Liver (tissue), 9 donors: Measurements from ENCODE around the gene HIVEP3. TPM values are rescaled to one million over a fixed set of nuclear protein-coding genes. Genes with fewer than 3 reads are reported as not detected.
A peak's percentile ranks its signal among the peaks of the same experiment; 100 is the strongest.

Source experiments
- DNase-seq: peaks from one replicate; pipeline ENCODE4 v3.0.0-alpha.2; 2017; ENCODE audit warnings: low spot score
- H3K27ac ChIP-seq, 2 donors: one replicate each; pipeline ENCODE4 v1.7.0; 2013; ENCODE audit warnings: inconsistent platforms in 2 of 2, low read length in 2 of 2, control low read depth in 1 of 2, low read depth in 1 of 2, mild to moderate bottlenecking in 1 of 2
- H3K27me3 ChIP-seq, 4 donors: one replicate each; pipeline versions ENCODE4 v1.6.1 to v1.7.0; 2013; ENCODE audit warnings: low read length in 3 of 4, inconsistent platforms in 1 of 4, mild to moderate bottlenecking in 1 of 4, moderate library complexity in 1 of 4; ENCODE audit not compliant: control insufficient read depth in 4 of 4, insufficient read depth in 4 of 4
- H3K36me3 ChIP-seq, 4 donors: one replicate each; pipeline versions ENCODE4 v1.6.1 to v1.7.0; 2013; ENCODE audit warnings: low read length in 3 of 4, mild to moderate bottlenecking in 3 of 4, low read depth in 1 of 4, moderate library complexity in 1 of 4; ENCODE audit not compliant: control insufficient read depth in 4 of 4, insufficient read depth in 3 of 4
- H3K4me1 ChIP-seq, 4 donors: one replicate each; pipeline versions ENCODE4 v1.6.1 to v1.7.0; 2013; ENCODE audit warnings: low read length in 3 of 4, mild to moderate bottlenecking in 3 of 4, moderate library complexity in 1 of 4; ENCODE audit not compliant: control insufficient read depth in 4 of 4, insufficient read depth in 4 of 4
- H3K4me3 ChIP-seq, 3 donors: one replicate each; pipeline versions ENCODE4 v1.6.1 to v1.7.0; 2013; ENCODE audit warnings: low read length in 3 of 3, control low read depth in 1 of 3, low read depth in 1 of 3, mild to moderate bottlenecking in 1 of 3
- H3K9ac ChIP-seq, 2 donors: one replicate each; pipeline ENCODE4 v1.7.0; 2013; ENCODE audit warnings: low read length in 2 of 2, mild to moderate bottlenecking in 2 of 2, moderate library complexity in 2 of 2, control low read depth in 1 of 2, low read depth in 1 of 2
- H3K9me3 ChIP-seq, 4 donors: one replicate each; pipeline versions ENCODE4 v1.6.1 to v1.7.0; 2013; ENCODE audit warnings: low read length in 3 of 4; ENCODE audit not compliant: control insufficient read depth in 4 of 4
- EGR1 ChIP-seq, 2 donors: IDR thresholded peaks; 2 replicates each; pipeline ENCODE4 v1.6.1; 2016 to 2018; ENCODE audit warnings: antibody characterized with exemption in 2 of 2, low read depth in 2 of 2
- FOXA1 ChIP-seq: IDR thresholded peaks from 2 replicates; pipeline ENCODE4 v1.6.1; 2016; ENCODE audit warnings: antibody characterized with exemption
- FOXA2 ChIP-seq: IDR thresholded peaks from 2 replicates; pipeline ENCODE4 v1.6.1; 2016; ENCODE audit warnings: antibody characterized with exemption
- GABPA ChIP-seq, 2 donors: IDR thresholded peaks in 1 of 2; conservative IDR thresholded peaks in 1 of 2; 2 replicates each; pipeline ENCODE4 v1.6.1; 2016; ENCODE audit warnings: antibody characterized with exemption in 2 of 2, mild to moderate bottlenecking in 1 of 2, moderate library complexity in 1 of 2
- HNF4A ChIP-seq, 2 donors: conservative IDR thresholded peaks; 2 replicates each; pipeline ENCODE4 v1.6.1; 2016; ENCODE audit warnings: antibody characterized with exemption in 2 of 2, mild to moderate bottlenecking in 2 of 2
- HNF4G ChIP-seq: IDR thresholded peaks from 2 replicates; pipeline ENCODE4 v1.6.1; 2016; ENCODE audit warnings: antibody characterized with exemption
- JUND ChIP-seq, 2 donors: IDR thresholded peaks; 2 replicates each; pipeline ENCODE4 v1.6.1; 2016; ENCODE audit warnings: antibody characterized with exemption in 2 of 2
- MAX ChIP-seq: IDR thresholded peaks from 2 replicates; pipeline ENCODE4 v1.6.1; 2016; ENCODE audit warnings: antibody characterized with exemption
- NR2F2 ChIP-seq: IDR thresholded peaks from 2 replicates; pipeline ENCODE4 v1.6.1; 2016; ENCODE audit warnings: antibody characterized with exemption
- RAD21 ChIP-seq, 2 donors: IDR thresholded peaks; 2 replicates each; pipeline ENCODE4 v1.6.1; 2016; ENCODE audit warnings: antibody characterized with exemption in 2 of 2, mild to moderate bottlenecking in 2 of 2
- REST ChIP-seq: IDR thresholded peaks from 2 replicates; pipeline ENCODE4 v1.6.1; 2016; ENCODE audit warnings: antibody characterized with exemption, mild to moderate bottlenecking
- RXRA ChIP-seq, 2 donors: IDR thresholded peaks; 2 replicates each; pipeline ENCODE4 v1.6.1; 2017 to 2018; ENCODE audit warnings: antibody characterized with exemption in 2 of 2, mild to moderate bottlenecking in 1 of 2
- SP1 ChIP-seq: IDR thresholded peaks from 2 replicates; pipeline ENCODE4 v1.6.1; 2018; ENCODE audit warnings: antibody characterized with exemption, mild to moderate bottlenecking
- TAF1 ChIP-seq: conservative IDR thresholded peaks from 2 replicates; pipeline ENCODE4 v1.6.1; 2016; ENCODE audit warnings: antibody characterized with exemption, mild to moderate bottlenecking
- YY1 ChIP-seq: IDR thresholded peaks from 2 replicates; pipeline ENCODE4 v1.6.1; 2016; ENCODE audit warnings: antibody characterized with exemption, mild to moderate bottlenecking
- WGBS: extraction: QIAGEN DNeasy Blood & Tissue Kit; methylation state at CpG from one replicate; pipeline ENCODE4 v1.1.7; 2013; 5-methylcytosine and 5-hydroxymethylcytosine counted together
- polyA plus RNA-seq, 2 donors: library from polyadenylated mRNA; stranded (reverse) in 1 of 2; unstranded in 1 of 2; fragments of 200-250 nt in 1 of 2; fragments of >200 nt in 1 of 2; fragmentation: Nextera tagmentation in 1 of 2; extraction: Ambion mirVana in 1 of 2; gene quantifications; one replicate each; pipeline versions ENCODE4 v1.2.1 to v1.2.3, GENCODE V29; 2013 to 2015
- total RNA-seq, 2 donors: library from RNA; depleted of rRNA; stranded (reverse); fragments of >200 nt; gene quantifications; one replicate each; pipeline ENCODE4 v1.2.3, GENCODE V29; 2014
- TF ChIP-seq, protein P1 (sequence below): IDR thresholded peaks from 2 replicates; pipeline ENCODE4 v1.6.1; 2016; ENCODE audit warnings: antibody characterized with exemption
- TF ChIP-seq, protein P2 (sequence below): IDR thresholded peaks from 2 replicates; pipeline ENCODE4 v1.6.1; 2016; ENCODE audit warnings: antibody characterized with exemption
- donor health status: healthy.
- donor health status: healthy.
- donor health status: healthy.
- donor health status: healthy.
- donor health status: healthy.

HIVEP3 gene
- total and polyA plus RNA-seq, 4 donors, result 0.93 to 1.6 (median 1.4) TPM

GRCh38 chr1:41955461-41956159 lies 36.9 kb upstream of the HIVEP3 start:
- H3K4me1 ChIP-seq, result no peaks in the 10 kb centered on the region
- H3K9ac ChIP-seq, result no peak overlapping the region
- WGBS, result 84% methylated on average over 9 of the region's 9 CpGs
- TF ChIP-seq REST, result no peak
- TF ChIP-seq JUND (IDR thresholded peaks at IDR 0.05), result no peak
- no peak for TF ChIP-seq EGR1 (IDR thresholded peaks at IDR 0.05; ENCODE audit: low read depth in 2 of 2)
- no peak for TF ChIP-seq MAX
- TF ChIP-seq, protein P1, sequence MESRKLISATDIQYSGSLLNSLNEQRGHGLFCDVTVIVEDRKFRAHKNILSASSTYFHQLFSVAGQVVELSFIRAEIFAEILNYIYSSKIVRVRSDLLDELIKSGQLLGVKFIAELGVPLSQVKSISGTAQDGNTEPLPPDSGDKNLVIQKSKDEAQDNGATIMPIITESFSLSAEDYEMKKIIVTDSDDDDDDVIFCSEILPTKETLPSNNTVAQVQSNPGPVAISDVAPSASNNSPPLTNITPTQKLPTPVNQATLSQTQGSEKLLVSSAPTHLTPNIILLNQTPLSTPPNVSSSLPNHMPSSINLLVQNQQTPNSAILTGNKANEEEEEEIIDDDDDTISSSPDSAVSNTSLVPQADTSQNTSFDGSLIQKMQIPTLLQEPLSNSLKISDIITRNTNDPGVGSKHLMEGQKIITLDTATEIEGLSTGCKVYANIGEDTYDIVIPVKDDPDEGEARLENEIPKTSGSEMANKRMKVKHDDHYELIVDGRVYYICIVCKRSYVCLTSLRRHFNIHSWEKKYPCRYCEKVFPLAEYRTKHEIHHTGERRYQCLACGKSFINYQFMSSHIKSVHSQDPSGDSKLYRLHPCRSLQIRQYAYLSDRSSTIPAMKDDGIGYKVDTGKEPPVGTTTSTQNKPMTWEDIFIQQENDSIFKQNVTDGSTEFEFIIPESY, result no peak
- no peak for TF ChIP-seq YY1
- no peak for TF ChIP-seq RAD21 (IDR thresholded peaks at IDR 0.05)
- no peak for TF ChIP-seq SP1
- TF ChIP-seq HNF4A (conservative IDR thresholded peaks at IDR 0.05), result no peak
- TF ChIP-seq NR2F2, result no peak
- TF ChIP-seq TAF1, result no peak
- no peaks in the 10 kb centered on the region for H3K27me3 ChIP-seq
- H3K27ac ChIP-seq, result no peak overlapping the region
- no peaks in the 10 kb centered on the region for H3K36me3 ChIP-seq
- H3K4me3 ChIP-seq, result no peak overlapping the region
- no peaks in the 10 kb centered on the region for H3K9me3 ChIP-seq
- DNase-seq, result no peak

DNA sequence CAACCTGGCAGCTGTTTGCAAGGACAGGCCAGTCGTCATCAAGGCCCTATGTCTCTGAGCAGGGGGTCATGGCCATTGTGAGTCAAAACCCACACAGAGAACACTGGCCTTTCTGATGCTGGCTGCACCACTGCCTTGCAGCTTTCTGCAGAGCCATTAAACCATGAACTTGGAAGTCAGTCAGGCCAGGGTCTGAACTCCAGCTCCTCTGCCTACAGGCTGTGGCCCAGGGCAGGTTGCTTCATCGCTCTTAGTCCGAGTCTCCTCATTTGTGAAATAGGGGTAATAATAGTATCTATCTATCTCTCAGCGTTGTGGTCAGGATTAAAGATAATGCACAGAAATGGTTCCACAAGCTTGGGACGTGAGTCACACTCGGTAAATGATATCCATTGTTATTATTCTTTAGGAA lies 35.8 kb upstream of the HIVEP3 start:
- no peak for DNase-seq
- Histone ChIP-seq H3K4me1 (peaks cover 0 to 3% (median 0%) of the 10 kb centered on the region in 4 donors), H3K27me3 (no peaks in the 10 kb centered on the region), H3K9me3 (no peaks in the 10 kb centered on the region), H3K27ac (no peak overlapping the region), H3K4me3 (no peak overlapping the region), H3K9ac (no peak overlapping the region), H3K36me3 (no peaks in the 10 kb centered on the region)
- TF ChIP-seq FOXA1 (no peak), GABPA (IDR thresholded peaks at IDR 0.05 in 1 of 2, conservative IDR thresholded peaks at IDR 0.05 in 1 of 2) (no peak), RAD21 (IDR thresholded peaks at IDR 0.05) (no peak), HNF4G (no peak), HNF4A (conservative IDR thresholded peaks at IDR 0.05) (peak in 1 of 2 donors; percentile 31), YY1 (no peak), RXRA (IDR thresholded peaks at IDR 0.05) (peak in 1 of 2 donors; percentile 9), FOXA2 (no peak)
- TF ChIP-seq, protein P2, sequence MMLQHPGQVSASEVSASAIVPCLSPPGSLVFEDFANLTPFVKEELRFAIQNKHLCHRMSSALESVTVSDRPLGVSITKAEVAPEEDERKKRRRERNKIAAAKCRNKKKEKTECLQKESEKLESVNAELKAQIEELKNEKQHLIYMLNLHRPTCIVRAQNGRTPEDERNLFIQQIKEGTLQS, result no peak
- WGBS, result 79% methylated on average over 6 of the region's 6 CpGs
